Cardiac fibroblast (primary cell): ENCODE data around the gene RHBDD1.
A peak's percentile ranks its signal among the peaks of the same experiment; 100 is the strongest.

ENCODE experiments used
- DNase-seq, 2 donors: peaks; one replicate each; pipeline versions ENCODE4 v3.0.0 to v3.0.0-alpha.2; 2010; ENCODE audit warnings: low read depth in 2 of 2
- H3K4me3 ChIP-seq, 2 donors: replicated peaks in 1 of 2; 1 replicate in 1 of 2; 2 replicates in 1 of 2; pipeline ENCODE4 v1.5.1; 2011; ENCODE audit warnings: low read depth in 2 of 2, low read length in 2 of 2, mild to moderate bottlenecking in 2 of 2, moderate library complexity in 1 of 2
- TF ChIP-seq, protein P1 (sequence below): IDR thresholded peaks from one replicate; pipeline ENCODE4 v1.5.1; 2011; ENCODE audit warnings: low read depth, mild to moderate bottlenecking, low read length, inconsistent platforms

Gene RHBDD1

GRCh38 chr2:226890286-226890685, 54.4 kb downstream of the RHBDD1 start:
- no peak for DNase-seq
- no peak overlapping the region for H3K4me3 ChIP-seq
- TF ChIP-seq, protein P1, sequence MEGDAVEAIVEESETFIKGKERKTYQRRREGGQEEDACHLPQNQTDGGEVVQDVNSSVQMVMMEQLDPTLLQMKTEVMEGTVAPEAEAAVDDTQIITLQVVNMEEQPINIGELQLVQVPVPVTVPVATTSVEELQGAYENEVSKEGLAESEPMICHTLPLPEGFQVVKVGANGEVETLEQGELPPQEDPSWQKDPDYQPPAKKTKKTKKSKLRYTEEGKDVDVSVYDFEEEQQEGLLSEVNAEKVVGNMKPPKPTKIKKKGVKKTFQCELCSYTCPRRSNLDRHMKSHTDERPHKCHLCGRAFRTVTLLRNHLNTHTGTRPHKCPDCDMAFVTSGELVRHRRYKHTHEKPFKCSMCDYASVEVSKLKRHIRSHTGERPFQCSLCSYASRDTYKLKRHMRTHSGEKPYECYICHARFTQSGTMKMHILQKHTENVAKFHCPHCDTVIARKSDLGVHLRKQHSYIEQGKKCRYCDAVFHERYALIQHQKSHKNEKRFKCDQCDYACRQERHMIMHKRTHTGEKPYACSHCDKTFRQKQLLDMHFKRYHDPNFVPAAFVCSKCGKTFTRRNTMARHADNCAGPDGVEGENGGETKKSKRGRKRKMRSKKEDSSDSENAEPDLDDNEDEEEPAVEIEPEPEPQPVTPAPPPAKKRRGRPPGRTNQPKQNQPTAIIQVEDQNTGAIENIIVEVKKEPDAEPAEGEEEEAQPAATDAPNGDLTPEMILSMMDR: no peak

- TF ChIP-seq, protein P1: no peak
- DNase-seq: peak; percentile 71 to 87
- H3K4me3 ChIP-seq: no peak overlapping the region
These were observed 56.1 kb downstream of the RHBDD1 start for GRCh38 chr2:226891780-226892590.

GRCh38 chr2:226892729-226893128, 56.9 kb downstream of the RHBDD1 start:
- TF ChIP-seq, protein P1: no peak
- peak; percentile 44 to 64 for DNase-seq
- H3K4me3 ChIP-seq: no peak overlapping the region

GRCh38 chr2:226893216-226893615, 57.4 kb downstream of the RHBDD1 start:
- DNase-seq: no peak
- no peak overlapping the region for H3K4me3 ChIP-seq
- TF ChIP-seq, protein P1: no peak

DNA sequence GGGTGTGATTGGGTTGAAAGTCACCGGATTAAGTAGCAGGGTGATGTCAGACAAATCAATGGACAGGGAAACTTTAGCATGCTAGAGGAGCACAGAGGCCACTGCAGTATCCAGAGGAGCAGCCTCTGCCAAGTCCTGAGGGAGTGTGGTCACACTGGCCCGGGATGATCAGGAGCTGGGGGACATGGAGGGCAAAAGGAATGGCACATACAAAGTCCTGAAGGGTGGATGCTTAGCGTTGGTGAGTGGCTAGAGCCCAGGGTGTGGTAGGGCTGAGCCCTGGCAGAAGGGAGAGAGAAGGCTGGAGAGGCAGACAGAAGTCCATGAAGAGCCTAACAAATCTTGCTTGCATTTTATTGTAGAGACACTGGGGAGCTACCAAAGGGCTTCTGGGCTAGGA, 58.9 kb downstream of the RHBDD1 start:
- TF ChIP-seq, protein P1: no peak
- no peak overlapping the region for H3K4me3 ChIP-seq
- DNase-seq: no peak

DNA sequence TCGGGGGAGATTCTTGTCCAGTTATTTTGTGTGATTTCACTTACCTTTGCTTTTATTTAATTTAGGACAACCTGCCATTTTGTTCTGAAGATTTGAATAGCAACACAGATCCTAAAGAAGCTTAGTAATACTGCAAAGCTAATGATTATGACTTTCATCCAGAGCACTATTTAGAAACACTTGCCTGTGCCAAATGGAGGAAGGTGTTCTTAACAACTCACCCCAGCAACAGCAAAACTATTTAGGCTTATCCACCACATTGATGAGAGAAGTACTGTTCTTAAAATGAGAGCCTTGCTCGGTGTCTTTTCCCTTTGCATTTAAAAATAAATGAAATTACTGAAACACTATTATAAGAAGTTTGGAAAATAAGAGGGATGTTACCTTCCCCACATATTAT, 59.7 kb downstream of the RHBDD1 start:
- TF ChIP-seq, protein P1: no peak
- no peak overlapping the region for H3K4me3 ChIP-seq
- DNase-seq: no peak
